Suppressor macrophage (primary cell): ENCODE measurements around the gene TNFRSF12A.
"Not testable (repeated sequence)": the region's sequence is repeated elsewhere in the genome, so short reads cannot be mapped to it uniquely, and the experiment has no call there.

Experiments used
- DNase-seq, 4 experiments: peaks; one replicate each; pipeline ENCODE4 v3.0.0-alpha.2; 2020 to 2022

The TNFRSF12A gene

GRCh38 chr16:3065742-3066439 lies 45.7 kb downstream of the TNFRSF12A start:
- no peak for DNase-seq

DNA sequence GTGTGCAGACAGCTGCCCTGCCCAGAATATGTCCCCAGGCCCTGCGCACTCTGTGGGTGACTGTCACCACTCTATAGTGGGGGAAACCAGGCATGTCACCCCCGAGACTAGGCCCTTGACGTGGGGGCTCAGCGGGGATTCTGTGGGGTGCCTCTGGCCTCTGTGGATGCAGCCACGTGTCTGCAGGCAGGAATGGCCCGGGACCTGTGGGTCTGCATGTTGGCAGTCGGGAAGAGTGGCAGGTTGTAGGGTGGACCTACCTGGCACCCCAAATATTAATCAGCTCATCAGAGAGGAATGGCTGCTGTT lies 46.2 kb downstream of the TNFRSF12A start:
- no peak for DNase-seq

DNA sequence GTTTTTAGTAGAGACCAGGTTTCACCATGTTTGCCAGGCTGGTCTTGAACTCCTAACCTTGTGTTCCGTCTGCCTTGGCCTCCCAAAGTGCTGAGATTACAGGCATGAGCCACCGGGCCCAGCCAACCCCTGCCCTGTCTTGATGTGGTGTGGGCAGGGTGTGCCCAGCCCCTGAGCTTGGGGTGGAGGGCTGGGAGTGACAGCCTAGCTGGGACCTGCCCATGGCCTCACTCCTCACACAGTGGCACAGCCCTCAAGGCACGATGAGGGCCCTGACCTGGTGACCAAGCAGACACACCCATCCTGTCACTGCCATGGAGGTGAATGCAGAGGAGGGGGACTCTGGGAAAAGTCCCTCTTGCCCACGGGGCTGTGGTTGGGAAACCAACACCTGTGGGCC lies 48.3 kb downstream of the TNFRSF12A start:
- DNase-seq, result no peak

DNA sequence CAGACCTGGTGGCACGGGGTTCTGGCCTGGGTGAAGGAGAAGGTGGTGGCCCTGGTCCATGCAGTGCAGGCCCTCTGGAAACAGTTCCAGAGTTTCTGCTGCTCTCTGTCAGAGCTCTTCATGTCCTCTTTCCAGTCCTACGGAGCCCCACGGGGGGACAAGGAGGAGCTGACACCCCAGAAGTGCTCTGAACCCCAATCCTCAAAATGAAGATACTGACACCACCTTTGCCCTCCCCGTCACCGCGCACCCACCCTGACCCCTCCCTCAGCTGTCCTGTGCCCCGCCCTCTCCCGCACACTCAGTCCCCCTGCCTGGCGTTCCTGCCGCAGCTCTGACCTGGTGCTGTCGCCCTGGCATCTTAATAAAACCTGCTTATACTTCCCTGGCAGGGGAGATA lies 49.0 kb downstream of the TNFRSF12A start:
- not testable (repeated sequence) for DNase-seq

DNA sequence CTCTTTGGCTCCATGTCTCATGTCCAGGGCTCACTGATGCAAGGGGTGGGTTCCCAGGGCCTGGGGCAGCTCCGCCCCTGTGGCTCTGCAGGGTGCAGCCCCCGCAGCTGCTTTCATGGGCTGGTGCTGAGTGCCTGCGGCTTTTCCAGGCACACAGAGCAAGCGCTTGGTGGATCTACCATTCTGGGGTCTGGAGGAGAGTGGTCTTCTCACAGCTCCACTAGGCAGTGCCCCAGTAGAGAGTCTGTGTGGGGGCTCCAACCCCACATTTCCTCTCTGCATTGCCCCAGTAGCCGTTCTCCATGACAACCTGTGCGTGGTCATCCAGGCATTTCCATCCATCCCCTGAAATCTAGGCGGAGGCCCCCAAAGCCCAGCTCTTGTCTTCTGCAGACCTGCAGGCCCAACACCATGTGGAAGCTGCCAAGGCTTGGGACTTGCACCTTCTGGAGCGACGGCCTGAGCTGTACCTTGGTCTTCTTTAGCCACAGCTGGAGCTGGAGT lies 50.5 kb downstream of the TNFRSF12A start:
- DNase-seq, result no peak

DNA sequence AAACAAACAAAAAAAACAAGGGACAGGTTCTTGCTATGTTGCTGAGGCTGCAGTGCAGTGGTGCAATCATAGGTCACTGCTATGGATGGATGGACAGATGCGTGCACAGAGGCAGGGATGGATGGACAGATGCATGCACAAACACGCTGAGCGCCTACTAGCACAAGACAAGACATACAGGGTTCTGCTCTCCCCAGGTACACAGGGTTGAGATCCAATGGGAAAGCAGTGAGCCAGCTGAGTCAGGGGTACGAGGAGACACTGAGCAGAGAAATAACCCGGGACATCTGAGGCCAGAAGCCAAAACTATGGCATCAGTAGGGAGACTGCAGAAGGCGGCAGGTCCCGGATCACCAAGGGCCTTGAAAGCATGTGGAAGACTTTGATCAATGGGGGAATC lies 51.5 kb downstream of the TNFRSF12A start:
- DNase-seq, result no peak
